Colonic mucosa (tissue), 4 donors: Measurements from ENCODE around the gene SHC3. TPM values are rescaled to one million over a fixed set of nuclear protein-coding genes. Genes with fewer than 3 reads are reported as not detected.
"Not testable (repeated sequence)": the region's sequence is repeated elsewhere in the genome, so short reads cannot be mapped to it uniquely, and the experiment has no call there.

ENCODE experiments used
- DNase-seq: peaks from one replicate; pipeline ENCODE4 v3.0.0-alpha.2; 2020
- H3K27ac ChIP-seq: fragments of 200-600 bp; one replicate; pipeline ENCODE4 v1.8.0; 2021
- H3K27me3 ChIP-seq: fragments of 200-600 bp; one replicate; pipeline ENCODE4 v1.8.0; 2021
- H3K36me3 ChIP-seq: fragments of 200-600 bp; one replicate; pipeline ENCODE4 v1.8.0; 2021
- H3K4me1 ChIP-seq: fragments of 200-600 bp; one replicate; pipeline ENCODE4 v1.8.0; 2021; ENCODE audit warnings: mild to moderate bottlenecking
- H3K4me3 ChIP-seq: fragments of 200-600 bp; one replicate; pipeline ENCODE4 v1.8.0; 2021
- H3K9ac ChIP-seq, 2 donors: one replicate each; pipeline ENCODE4 v1.7.0; 2013; ENCODE audit warnings: control low read depth in 2 of 2, low read depth in 2 of 2, low read length in 2 of 2
- H3K9me3 ChIP-seq: fragments of 200-600 bp; one replicate; pipeline ENCODE4 v1.8.0; 2021
- CTCF ChIP-seq: fragments of 200-600 bp; IDR thresholded peaks from one replicate; pipeline ENCODE4 v1.8.0; 2022; ENCODE audit warnings: antibody characterized with exemption, mild to moderate bottlenecking
- intact Hi-C: fragments of 100-400 bp; cut with DNase I; formaldehyde crosslinking; loops from one replicate; pipeline ENCODE4 v1.14.1; 2022
- total RNA-seq, 2 donors: library from RNA; stranded (reverse); fragmentation: NEBNext Ultra II Directional in 1 of 2; extraction: Animal tissue kit (Norgen Biotek cat#: 25700) in 1 of 2; gene quantifications; one replicate each; pipeline ENCODE4 v1.2.1, GENCODE V29; 2021
- donor health status: healthy.
- donor health status: DM: no; HTN: no; CAD: no.
- donor health status: DM: no; HTN: no; CAD: no.

The SHC3 gene
- total RNA-seq, 2 donors from 2014 or later: 0.32 to 0.58 TPM

DNA sequence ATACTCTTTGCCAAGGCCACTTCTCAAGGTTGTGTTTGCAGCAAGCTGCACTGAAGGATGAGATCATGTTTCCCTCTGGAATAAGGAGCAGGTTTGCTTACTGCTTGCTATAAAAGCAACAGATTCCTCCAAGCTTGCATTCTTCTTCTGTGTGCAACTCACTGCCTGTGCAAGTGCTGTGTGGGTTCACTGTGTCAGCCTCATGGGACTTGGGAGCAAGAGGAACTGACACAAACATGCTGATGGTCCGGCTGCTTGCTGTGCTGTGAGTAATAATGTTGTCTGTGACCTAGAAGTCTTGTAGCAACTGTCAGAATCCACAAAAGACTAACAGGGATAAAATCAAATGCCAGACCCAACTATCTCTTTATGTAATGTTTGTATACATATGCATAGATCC lies 33.6 kb upstream of the SHC3 start:
- Histone ChIP-seq H3K36me3 (no peaks in the 10 kb centered on the region), H3K4me3 (no peak overlapping the region), H3K9me3 (no peaks in the 10 kb centered on the region), H3K27me3 (no peaks in the 10 kb centered on the region), H3K27ac (no peak overlapping the region), H3K4me1 (no peaks in the 10 kb centered on the region), H3K9ac (no peak overlapping the region)
- no peak for TF ChIP-seq CTCF
- intact Hi-C loops: no loop called here
- DNase-seq: no peak

GRCh38 chr9:89209311-89209710 lies 30.7 kb upstream of the SHC3 start:
- H3K36me3 ChIP-seq, H3K27ac ChIP-seq, H3K9me3 ChIP-seq, H3K9ac ChIP-seq, H3K4me3 ChIP-seq, H3K27me3 ChIP-seq, H3K4me1 ChIP-seq, intact Hi-C loops, DNase-seq: not testable (repeated sequence)

- intact Hi-C loops: no loop called here
- no peak for TF ChIP-seq CTCF
- DNase-seq: no peak
- H3K4me1 ChIP-seq: no peaks in the 10 kb centered on the region
- no peaks in the 10 kb centered on the region for H3K36me3 ChIP-seq
- no peak overlapping the region for H3K27ac ChIP-seq
- no peak overlapping the region for H3K4me3 ChIP-seq
- H3K9ac ChIP-seq: no peak overlapping the region
- no peaks in the 10 kb centered on the region for H3K9me3 ChIP-seq
- H3K27me3 ChIP-seq: no peaks in the 10 kb centered on the region
Observed at GRCh38 chr9:89207026-89207425, 28.4 kb upstream of the SHC3 start.

- TF ChIP-seq CTCF: no peak
- H3K4me3 ChIP-seq: no peak overlapping the region
Observed at GRCh38 chr9:89204801-89205200, 26.2 kb upstream of the SHC3 start.

DNA sequence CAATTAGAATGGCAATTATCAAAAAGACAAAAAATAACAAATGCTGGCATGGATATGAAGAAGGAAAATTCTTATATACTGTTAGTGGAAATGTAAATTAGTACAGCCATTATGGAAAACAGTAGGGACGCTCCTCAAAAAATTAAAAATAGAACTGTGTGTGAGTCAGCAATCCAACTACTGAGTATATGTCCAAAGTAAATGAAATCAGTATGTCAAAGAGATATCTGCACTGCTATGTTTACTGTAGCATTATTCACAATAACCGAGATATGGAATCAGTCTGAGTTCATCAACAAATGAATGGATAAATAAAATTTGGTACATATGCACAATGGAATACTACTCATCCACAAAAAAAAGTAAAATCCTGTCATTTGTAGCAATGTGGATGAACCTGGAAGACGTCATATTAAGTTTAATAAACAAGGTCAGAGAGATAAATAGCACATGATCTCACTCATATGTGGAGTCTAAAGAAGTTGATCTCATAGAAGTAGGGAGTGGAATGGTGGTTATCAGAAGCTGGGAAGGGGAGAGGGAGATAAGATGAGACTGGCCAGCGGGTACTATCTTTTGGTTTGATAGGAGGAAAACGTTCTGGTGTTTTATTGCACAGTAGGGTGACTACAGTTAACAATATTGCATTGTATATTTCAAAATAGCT lies 16.6 kb upstream of the SHC3 start:
- no peak overlapping the region for H3K9ac ChIP-seq
- no peaks in the 10 kb centered on the region for H3K27me3 ChIP-seq
- no peaks in the 10 kb centered on the region for H3K9me3 ChIP-seq
- DNase-seq: no peak
- no peak overlapping the region for H3K27ac ChIP-seq
- no peaks in the 10 kb centered on the region for H3K4me1 ChIP-seq
- intact Hi-C loops: no loop called here
- no peaks in the 10 kb centered on the region for H3K36me3 ChIP-seq
- H3K4me3 ChIP-seq: no peak overlapping the region
- no peak for TF ChIP-seq CTCF

More at GRCh38 chr9:89204801-89205200, 26.2 kb upstream of the SHC3 start:
- Histone ChIP-seq H3K9ac (no peak overlapping the region), H3K4me1 (no peaks in the 10 kb centered on the region), H3K9me3 (no peaks in the 10 kb centered on the region), H3K27ac (no peak overlapping the region), H3K36me3 (no peaks in the 10 kb centered on the region), H3K27me3 (no peaks in the 10 kb centered on the region)
- intact Hi-C loops: no loop called here
- DNase-seq: no peak

DNA sequence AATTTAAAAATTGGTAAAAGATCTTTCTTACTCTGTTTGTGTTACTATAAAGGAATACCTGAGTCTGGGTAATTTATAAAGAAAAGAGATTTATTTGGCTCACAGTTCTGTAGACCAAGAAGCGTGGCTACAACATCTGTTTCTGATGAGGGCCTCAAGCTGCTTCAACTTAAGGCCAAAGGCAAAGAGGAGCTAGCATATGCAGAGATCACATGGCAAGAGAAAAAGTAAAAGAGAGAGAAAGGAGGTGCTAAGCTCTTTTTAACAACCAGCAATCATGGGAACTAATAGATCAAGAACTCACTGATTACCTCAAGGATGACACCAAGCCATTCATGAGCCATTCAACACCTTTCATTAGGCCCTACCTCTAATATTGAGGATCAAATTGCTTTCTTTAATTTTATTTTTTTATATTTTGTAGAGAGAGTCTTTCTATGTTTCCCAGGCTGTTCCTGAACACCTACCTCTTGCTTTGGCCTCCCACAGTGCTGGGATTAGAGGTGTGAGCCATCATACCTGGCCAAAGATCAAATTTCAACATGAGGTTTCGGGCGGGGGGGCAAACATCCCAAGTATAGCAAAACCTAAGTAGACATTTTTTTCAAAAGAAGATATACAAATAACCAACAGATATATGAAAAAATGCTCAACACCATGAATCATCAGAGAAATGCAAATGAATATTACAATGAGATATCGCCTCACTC lies 16.0 kb upstream of the SHC3 start:
- H3K4me1 ChIP-seq: no peaks in the 10 kb centered on the region
- no peak overlapping the region for H3K27ac ChIP-seq
- no peaks in the 10 kb centered on the region for H3K27me3 ChIP-seq
- no peak overlapping the region for H3K9ac ChIP-seq
- H3K9me3 ChIP-seq: no peaks in the 10 kb centered on the region
- H3K36me3 ChIP-seq: no peaks in the 10 kb centered on the region
- no peak for TF ChIP-seq CTCF
- intact Hi-C loops: no loop called here
- DNase-seq: no peak
- no peak overlapping the region for H3K4me3 ChIP-seq
